CD4-positive, alpha-beta memory T cell (primary cell): ENCODE results near the gene MUC2. TPM values are rescaled to one million over a fixed set of nuclear protein-coding genes. Genes with fewer than 3 reads are reported as not detected.

ENCODE experiments used
- CTCF ChIA-PET: fragments of 350-600 bp; sonication (Branson Sonifier 250); formaldehyde crosslinking; loops from one replicate; lab custom pipeline; 2021; ENCODE audit warnings: inconsistent platforms; ENCODE audit not compliant: partially characterized antibody; lab: Charles Lee
- POLR2A ChIA-PET: fragments of 350-600 bp; sonication (Branson Sonifier 250); formaldehyde crosslinking; loops from one replicate; lab custom pipeline; 2021; ENCODE audit not compliant: partially characterized antibody; lab: Charles Lee
- DNase-seq, 5 donors: peaks; one replicate each; pipeline versions ENCODE4 v3.0.0 to v3.0.0-alpha.2; 2020 to 2022; ENCODE audit warnings: mixed read lengths in 1 of 5
- H3K27ac ChIP-seq: one replicate; pipeline ENCODE4 v1.7.0; 2013; ENCODE audit warnings: low read depth, low read length
- H3K27me3 ChIP-seq: 2 replicates; pipeline ENCODE4 v1.7.0; 2013; ENCODE audit warnings: mild to moderate bottlenecking, low read length, moderate library complexity; ENCODE audit not compliant: insufficient read depth
- H3K36me3 ChIP-seq: 2 replicates; pipeline ENCODE4 v1.7.0; 2013; ENCODE audit warnings: mild to moderate bottlenecking, low read length, moderate library complexity; ENCODE audit not compliant: insufficient read depth
- H3K4me1 ChIP-seq: 2 replicates; pipeline ENCODE4 v1.7.0; 2013; ENCODE audit warnings: mild to moderate bottlenecking, low read length, moderate library complexity; ENCODE audit not compliant: insufficient read depth
- H3K4me3 ChIP-seq, 2 donors: one replicate each; pipeline ENCODE4 v1.7.0; 2013; ENCODE audit warnings: low read length in 2 of 2, mild to moderate bottlenecking in 1 of 2
- H3K9me3 ChIP-seq, 2 donors: one replicate each; pipeline ENCODE4 v1.7.0; 2013; ENCODE audit warnings: low read length in 2 of 2, control low read depth in 1 of 2; ENCODE audit not compliant: control insufficient read depth in 1 of 2
- H3K27ac Mint-ChIP-seq, 7 donors: one replicate each; pipeline ENCODE4 v1.8.0; 2020 to 2021; ENCODE audit warnings: mixed read lengths in 7 of 7, mild to moderate bottlenecking in 6 of 7, inconsistent platforms in 3 of 7, moderate library complexity in 3 of 7
- H3K27me3 Mint-ChIP-seq, 2 donors: one replicate each; pipeline ENCODE4 v1.8.0; 2020 to 2021; ENCODE audit warnings: mixed read lengths in 2 of 2
- H3K36me3 Mint-ChIP-seq, 2 donors: one replicate each; pipeline ENCODE4 v1.8.0; 2020 to 2021; ENCODE audit warnings: mixed read lengths in 2 of 2, inconsistent platforms in 1 of 2, mild to moderate bottlenecking in 1 of 2
- H3K4me1 Mint-ChIP-seq, 4 donors: one replicate each; pipeline ENCODE4 v1.8.0; 2020 to 2021; ENCODE audit warnings: mixed read lengths in 4 of 4, mild to moderate bottlenecking in 1 of 4
- H3K4me3 Mint-ChIP-seq, 8 donors: one replicate each; pipeline ENCODE4 v1.8.0; 2020 to 2021; ENCODE audit warnings: mixed read lengths in 8 of 8, mild to moderate bottlenecking in 7 of 8, moderate library complexity in 6 of 8, inconsistent platforms in 3 of 8
- H3K9me3 Mint-ChIP-seq, 8 donors: one replicate each; pipeline ENCODE4 v1.8.0; 2020 to 2021; ENCODE audit warnings: mixed read lengths in 8 of 8, mild to moderate bottlenecking in 5 of 8, inconsistent platforms in 3 of 8, moderate library complexity in 1 of 8
- intact Hi-C: fragments of 100-400 bp; cut with micrococcal nuclease; formaldehyde crosslinking; loops from one replicate; pipeline ENCODE4 v1.15.1; 2023
- polyA plus RNA-seq, 2 donors: library from polyadenylated mRNA; unstranded; fragments of 300-500 nt; fragmentation: Illumina TruSeq; gene quantifications; one replicate each; pipeline ENCODE4 v1.2.3, GENCODE V29; 2021
- total RNA-seq, 2 experiments: library from RNA; stranded (reverse); gene quantifications; one replicate each; pipeline ENCODE4 v1.2.3, GENCODE V29; 2021

The MUC2 gene
- total and polyA plus RNA-seq, 4 experiments from 2014 or later, result not detected

DNA sequence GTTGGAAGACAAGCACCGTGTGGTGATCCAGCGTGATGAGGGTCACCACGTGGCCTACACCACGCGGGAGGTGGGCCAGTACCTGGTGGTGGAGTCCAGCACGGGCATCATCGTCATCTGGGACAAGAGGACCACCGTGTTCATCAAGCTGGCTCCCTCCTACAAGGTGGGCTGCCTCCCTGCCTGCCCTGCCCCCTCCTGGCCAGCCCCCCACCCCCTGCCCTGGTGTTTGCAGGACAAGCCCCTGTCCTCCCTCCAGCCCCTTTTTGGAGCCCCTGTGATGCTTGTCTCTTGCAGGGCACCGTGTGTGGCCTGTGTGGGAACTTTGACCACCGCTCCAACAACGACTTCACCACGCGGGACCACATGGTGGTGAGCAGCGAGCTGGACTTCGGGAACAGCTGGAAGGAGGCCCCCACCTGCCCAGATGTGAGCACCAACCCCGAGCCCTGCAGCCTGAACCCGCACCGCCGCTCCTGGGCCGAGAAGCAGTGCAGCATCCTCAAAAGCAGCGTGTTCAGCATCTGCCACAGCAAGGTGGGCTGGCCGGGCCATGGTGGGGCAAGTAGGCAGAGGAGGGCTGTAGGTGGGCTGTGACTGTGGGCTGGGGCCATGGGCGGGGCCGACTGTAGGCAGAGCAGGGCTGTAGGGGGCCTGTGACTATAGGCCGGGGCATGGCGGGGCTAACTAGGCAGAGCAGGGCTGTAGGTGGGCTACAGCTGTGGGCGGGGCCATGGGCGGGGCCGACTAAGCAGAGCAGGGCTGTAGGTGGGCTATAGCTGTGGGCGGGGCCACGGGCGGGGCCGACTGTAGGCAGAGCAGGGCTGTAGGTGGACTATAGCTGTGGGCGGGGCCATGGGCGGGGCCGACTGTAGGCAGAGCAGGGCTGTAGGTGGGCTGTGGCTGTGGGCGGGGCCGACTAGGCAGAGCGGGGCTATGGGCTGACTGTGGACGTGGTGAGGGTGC, 13.6 kb downstream of the MUC2 start:
- Mint-ChIP-seq H3K27me3 (no peaks in the 10 kb centered on the region), H3K4me1 (peaks cover 0 to 1% (median 0%) of the 10 kb centered on the region in 4 donors), H3K4me3 (no peak overlapping the region), H3K9me3 (peaks cover 0 to 2% (median 0%) of the 10 kb centered on the region in 8 donors), H3K27ac (no peak overlapping the region), H3K36me3 (no peaks in the 10 kb centered on the region)
- no peak overlapping the region for H3K4me3 ChIP-seq
- no peaks in the 10 kb centered on the region for H3K27me3 ChIP-seq
- no peak for DNase-seq
- H3K27ac ChIP-seq, result no peak overlapping the region
- ChIA-PET POLR2A (no interaction called here), CTCF (no interaction called here)
- no peaks in the 10 kb centered on the region for H3K36me3 ChIP-seq
- intact Hi-C loops, result no loop called here
- H3K4me1 ChIP-seq, result no peaks in the 10 kb centered on the region
- H3K9me3 ChIP-seq, result no peaks in the 10 kb centered on the region

DNA sequence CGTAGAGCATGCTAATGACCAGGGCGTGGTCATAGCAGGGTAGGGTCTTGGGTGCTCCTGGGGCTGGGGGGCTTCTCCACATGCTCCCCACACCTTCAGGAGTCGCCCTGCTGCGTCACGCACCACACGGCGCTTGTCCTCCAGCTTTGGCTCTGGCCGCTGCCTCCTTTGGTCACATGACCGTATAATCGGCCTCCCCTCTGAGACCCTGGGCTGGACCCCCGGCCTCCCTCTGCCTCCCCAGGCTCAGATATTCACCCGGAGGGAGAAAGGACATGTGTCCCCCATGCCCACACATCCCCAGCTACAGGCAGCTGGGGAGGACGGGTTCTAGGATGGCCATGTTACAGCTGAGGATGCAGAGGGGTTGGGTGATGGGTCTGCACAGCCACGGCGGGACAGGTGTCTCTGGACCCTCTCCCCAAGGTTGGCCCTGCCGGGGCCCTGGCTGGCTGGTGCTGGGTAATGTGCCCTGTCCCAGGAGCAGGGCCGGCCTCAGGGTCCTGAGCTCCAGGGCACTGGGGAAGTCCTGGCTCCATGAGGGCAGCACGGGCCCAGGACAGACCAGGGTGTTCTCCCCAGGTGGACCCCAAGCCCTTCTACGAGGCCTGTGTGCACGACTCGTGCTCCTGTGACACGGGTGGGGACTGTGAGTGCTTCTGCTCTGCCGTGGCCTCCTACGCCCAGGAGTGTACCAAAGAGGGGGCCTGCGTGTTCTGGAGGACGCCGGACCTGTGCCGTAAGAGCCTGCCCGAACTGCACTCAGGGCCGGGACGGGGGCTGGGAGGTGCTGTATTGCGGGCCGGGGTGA, 14.5 kb downstream of the MUC2 start:
- no peaks in the 10 kb centered on the region for H3K36me3 Mint-ChIP-seq
- Histone ChIP-seq H3K4me1 (no peaks in the 10 kb centered on the region), H3K4me3 (no peak overlapping the region), H3K27me3 (no peaks in the 10 kb centered on the region), H3K9me3 (no peaks in the 10 kb centered on the region), H3K27ac (no peak overlapping the region), H3K36me3 (no peaks in the 10 kb centered on the region)
- no peak for DNase-seq
- ChIA-PET CTCF (no interaction called here), POLR2A (no interaction called here)
- intact Hi-C loops, result no loop called here
- peaks cover 0 to 2% (median 0%) of the 10 kb centered on the region in 8 donors for H3K9me3 Mint-ChIP-seq
- H3K27ac Mint-ChIP-seq, result no peak overlapping the region
- H3K27me3 Mint-ChIP-seq, result no peaks in the 10 kb centered on the region
- H3K4me3 Mint-ChIP-seq, result no peak overlapping the region
- peaks cover 0 to 1% (median 0%) of the 10 kb centered on the region in 4 donors for H3K4me1 Mint-ChIP-seq

DNA sequence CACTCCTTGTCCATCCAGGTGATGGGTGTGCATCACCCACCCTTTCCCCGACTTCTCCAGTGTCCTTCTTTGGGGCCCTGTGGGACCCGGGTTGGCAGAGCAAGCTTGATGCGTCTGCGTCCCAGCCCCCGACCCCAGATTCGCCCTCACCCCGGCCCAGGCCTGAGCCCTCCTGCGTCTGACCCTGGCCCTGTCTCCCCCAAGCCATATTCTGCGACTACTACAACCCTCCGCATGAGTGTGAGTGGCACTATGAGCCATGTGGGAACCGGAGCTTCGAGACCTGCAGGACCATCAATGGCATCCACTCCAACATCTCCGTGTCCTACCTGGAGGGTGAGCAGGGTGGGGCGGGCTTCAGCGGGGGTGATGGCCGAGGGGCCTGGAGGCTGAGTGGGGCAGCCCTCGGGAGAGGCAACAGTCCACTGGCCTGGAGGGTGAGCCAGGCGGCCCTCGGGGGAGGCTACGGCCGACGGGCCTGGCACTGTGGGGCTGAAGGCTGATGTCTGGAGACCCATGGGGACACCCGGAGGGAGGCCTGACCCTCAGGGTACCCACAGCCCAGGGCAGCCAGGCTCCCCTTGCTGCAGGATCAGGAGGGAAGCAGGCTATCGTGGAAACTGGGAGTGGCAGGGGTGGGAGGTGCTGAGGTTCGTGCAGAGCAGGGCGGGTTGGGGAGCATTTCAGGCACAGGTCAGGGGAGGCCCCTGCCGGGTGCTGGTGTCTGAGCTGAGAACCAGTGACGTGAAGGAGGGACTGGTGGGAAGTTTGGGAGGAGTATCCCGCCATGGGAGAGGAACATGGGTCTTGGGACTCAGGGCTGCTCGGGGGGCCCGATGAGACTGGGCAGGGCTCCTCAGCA, 15.3 kb downstream of the MUC2 start:
- H3K27ac Mint-ChIP-seq, result no peak overlapping the region
- ChIA-PET CTCF (no interaction called here), POLR2A (no interaction called here)
- peaks cover 0 to 1% (median 0%) of the 10 kb centered on the region in 4 donors for H3K4me1 Mint-ChIP-seq
- Histone ChIP-seq H3K4me1 (no peaks in the 10 kb centered on the region), H3K4me3 (no peak overlapping the region), H3K9me3 (no peaks in the 10 kb centered on the region), H3K36me3 (no peaks in the 10 kb centered on the region), H3K27me3 (no peaks in the 10 kb centered on the region), H3K27ac (no peak overlapping the region)
- DNase-seq, result no peak
- H3K36me3 Mint-ChIP-seq, result no peaks in the 10 kb centered on the region
- peaks cover 0 to 2% (median 0%) of the 10 kb centered on the region in 8 donors for H3K9me3 Mint-ChIP-seq
- H3K27me3 Mint-ChIP-seq, result no peaks in the 10 kb centered on the region
- no peak overlapping the region for H3K4me3 Mint-ChIP-seq
- intact Hi-C loops, result no loop called here

DNA sequence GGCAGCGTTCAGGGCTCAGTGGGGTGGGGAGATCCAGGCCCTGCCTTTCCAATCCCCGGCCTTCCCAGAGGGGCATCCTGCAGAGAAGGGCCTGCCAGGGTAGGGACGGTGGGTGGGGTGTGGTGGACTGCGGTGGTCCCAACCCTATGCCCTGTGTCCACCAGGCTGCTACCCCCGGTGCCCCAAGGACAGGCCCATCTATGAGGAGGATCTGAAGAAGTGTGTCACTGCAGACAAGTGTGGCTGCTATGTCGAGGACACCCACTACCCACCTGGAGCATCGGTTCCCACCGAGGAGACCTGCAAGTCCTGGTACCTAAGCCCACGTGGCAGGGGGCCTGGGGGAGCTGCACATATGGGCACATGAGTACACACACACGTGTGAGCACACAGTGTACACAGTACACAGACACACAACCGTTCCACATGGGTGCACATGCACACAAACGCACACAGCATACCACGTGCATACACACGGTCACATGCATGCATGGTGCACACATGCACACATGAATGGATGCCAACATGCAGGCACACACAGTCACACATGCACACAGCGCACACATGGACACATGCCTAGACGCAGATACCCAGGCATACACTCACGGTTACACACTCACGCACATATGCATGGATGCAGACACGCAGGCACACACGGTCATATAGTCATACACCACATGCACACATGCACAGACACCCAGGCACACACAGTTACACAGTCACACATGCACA, 16.1 kb downstream of the MUC2 start:
- intact Hi-C loops, result no loop called here
- Histone ChIP-seq H3K27me3 (no peaks in the 10 kb centered on the region), H3K4me1 (no peaks in the 10 kb centered on the region), H3K36me3 (no peaks in the 10 kb centered on the region), H3K9me3 (no peaks in the 10 kb centered on the region), H3K27ac (no peak overlapping the region), H3K4me3 (no peak overlapping the region)
- ChIA-PET POLR2A (no interaction called here), CTCF (no interaction called here)
- Mint-ChIP-seq H3K27me3 (no peaks in the 10 kb centered on the region), H3K36me3 (no peaks in the 10 kb centered on the region), H3K4me3 (no peak overlapping the region), H3K9me3 (peaks cover 0 to 2% (median 0%) of the 10 kb centered on the region in 8 donors), H3K27ac (no peak overlapping the region), H3K4me1 (peaks cover 0 to 1% (median 0%) of the 10 kb centered on the region in 4 donors)
- no peak for DNase-seq

DNA sequence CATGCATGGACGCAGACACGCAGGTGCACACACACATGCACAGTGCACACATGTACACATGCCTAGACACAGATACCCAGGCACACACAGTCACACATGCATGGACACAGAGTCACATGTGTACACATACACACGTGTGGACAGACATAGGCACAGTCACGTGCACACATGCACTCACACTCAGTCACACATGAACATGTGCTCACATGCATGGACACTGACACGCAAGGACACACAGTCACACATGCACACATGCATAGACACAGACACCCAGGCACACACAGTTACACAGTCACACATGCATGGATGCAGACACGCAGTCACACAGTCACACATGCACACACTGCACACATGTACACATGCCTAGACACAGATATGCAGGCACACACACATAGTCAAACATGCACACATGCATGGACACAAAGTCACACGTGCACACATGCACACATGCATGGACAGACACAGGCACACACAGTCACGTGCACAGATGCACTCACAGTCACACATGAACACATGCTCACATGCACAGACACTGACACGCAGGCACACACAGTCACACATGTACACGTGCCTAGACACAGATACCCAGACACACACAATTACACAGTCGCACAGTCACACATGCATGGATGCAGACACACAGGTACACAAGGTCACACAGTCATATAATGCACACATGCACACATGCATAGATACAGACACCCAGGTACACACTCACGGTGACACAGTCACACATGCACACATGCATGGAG, 16.8 kb downstream of the MUC2 start:
- H3K27ac Mint-ChIP-seq, result no peak overlapping the region
- ChIA-PET POLR2A (no interaction called here), CTCF (no interaction called here)
- H3K4me3 Mint-ChIP-seq, result peak overlapping the region in 1 of 8 donors; percentile 2
- Histone ChIP-seq H3K4me3 (no peak overlapping the region), H3K27me3 (no peaks in the 10 kb centered on the region), H3K9me3 (no peaks in the 10 kb centered on the region), H3K27ac (no peak overlapping the region), H3K36me3 (no peaks in the 10 kb centered on the region), H3K4me1 (no peaks in the 10 kb centered on the region)
- H3K27me3 Mint-ChIP-seq, result no peaks in the 10 kb centered on the region
- intact Hi-C loops, result no loop called here
- no peaks in the 10 kb centered on the region for H3K36me3 Mint-ChIP-seq
- H3K9me3 Mint-ChIP-seq, result peaks cover 0 to 2% (median 0%) of the 10 kb centered on the region in 8 donors
- peaks cover 0 to 1% (median 0%) of the 10 kb centered on the region in 4 donors for H3K4me1 Mint-ChIP-seq
- no peak for DNase-seq

DNA sequence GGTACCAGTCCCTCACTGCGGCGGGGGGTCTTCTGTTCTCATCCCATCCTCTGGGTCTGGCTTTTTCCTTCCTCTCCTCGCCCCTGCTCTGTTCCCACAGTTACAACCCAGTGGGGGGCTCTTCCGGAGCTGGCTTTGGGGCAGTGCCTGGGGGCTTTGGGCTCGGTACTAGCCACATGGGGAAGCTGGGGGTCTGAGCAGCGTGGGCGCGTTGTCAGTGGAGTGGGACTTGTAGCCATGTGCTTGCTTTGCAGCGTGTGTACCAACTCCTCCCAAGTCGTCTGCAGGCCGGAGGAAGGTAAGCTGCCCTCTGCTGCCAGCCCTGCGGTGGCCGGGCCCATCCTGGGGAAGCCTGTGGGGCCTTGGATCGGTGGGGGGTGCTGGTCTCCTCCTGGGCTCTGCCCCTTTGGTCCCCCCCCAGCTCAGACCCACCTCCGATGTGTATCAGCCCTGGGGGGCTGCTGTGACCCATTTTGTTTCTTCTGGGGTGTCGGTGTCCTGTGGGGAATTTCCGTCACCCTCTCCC, 17.5 kb downstream of the MUC2 start:
- Histone ChIP-seq H3K4me3 (no peak overlapping the region), H3K27me3 (no peaks in the 10 kb centered on the region), H3K9me3 (no peaks in the 10 kb centered on the region), H3K36me3 (no peaks in the 10 kb centered on the region), H3K27ac (no peak overlapping the region), H3K4me1 (no peaks in the 10 kb centered on the region)
- intact Hi-C loops, result no loop called here
- no peaks in the 10 kb centered on the region for H3K36me3 Mint-ChIP-seq
- DNase-seq, result no peak
- H3K4me1 Mint-ChIP-seq, result peaks cover 0 to 1% (median 0%) of the 10 kb centered on the region in 4 donors
- no peaks in the 10 kb centered on the region for H3K27me3 Mint-ChIP-seq
- H3K4me3 Mint-ChIP-seq, result no peak overlapping the region
- H3K27ac Mint-ChIP-seq, result no peak overlapping the region
- ChIA-PET CTCF (no interaction called here), POLR2A (no interaction called here)
- peaks cover 0 to 2% (median 0%) of the 10 kb centered on the region in 8 donors for H3K9me3 Mint-ChIP-seq
